Activated CD4-positive, alpha-beta memory T cell treated with anti-CD3 and anti-CD28 coated beads, Interleukin-2, amount 10 ng/mL, durations not matched to agents 7 days and 5 days (primary cell): ENCODE data around the gene ZNF75A. TPM values are rescaled to one million over a fixed set of nuclear protein-coding genes. Genes with fewer than 3 reads are reported as not detected.

Experiments
- CTCF ChIA-PET: fragments of 350-600 bp; sonication (Branson Sonifier 250); formaldehyde crosslinking; loops from one replicate; lab custom pipeline; 2021; ENCODE audit warnings: antibody characterized with exemption, inconsistent platforms; lab: Charles Lee
- POLR2A ChIA-PET: fragments of 350-600 bp; sonication (Branson Sonifier 250); formaldehyde crosslinking; loops from one replicate; lab custom pipeline; 2021; ENCODE audit warnings: antibody characterized with exemption; lab: Charles Lee
- DNase-seq: peaks from one replicate; pipeline ENCODE4 v3.0.0-alpha.2; 2020
- H3K27ac Mint-ChIP-seq: one replicate; pipeline ENCODE4 v1.8.0; 2021; ENCODE audit warnings: mild to moderate bottlenecking, mixed read lengths
- H3K27me3 Mint-ChIP-seq: one replicate; pipeline ENCODE4 v1.8.0; 2021; ENCODE audit warnings: mixed read lengths
- H3K36me3 Mint-ChIP-seq: one replicate; pipeline ENCODE4 v1.8.0; 2021; ENCODE audit warnings: low read depth, mixed read lengths
- H3K4me1 Mint-ChIP-seq: one replicate; pipeline ENCODE4 v1.8.0; 2021; ENCODE audit warnings: mixed read lengths
- H3K4me3 Mint-ChIP-seq: one replicate; pipeline ENCODE4 v1.8.0; 2021; ENCODE audit warnings: mild to moderate bottlenecking, mixed read lengths
- H3K9me3 Mint-ChIP-seq: one replicate; pipeline ENCODE4 v1.8.0; 2021; ENCODE audit warnings: mixed read lengths
- total RNA-seq, 2 experiments: library from RNA; stranded (reverse); gene quantifications; one replicate each; pipeline ENCODE4 v1.2.3, GENCODE V29; 2021

ZNF75A gene
- total RNA-seq, 2 experiments from 2014 or later = 34.2 to 36.7 TPM

GRCh38 chr16:3274490-3274889 is 30.8 kb upstream of the ZNF75A start:
- no peak overlapping the region for H3K4me3 Mint-ChIP-seq
- H3K36me3 Mint-ChIP-seq = peaks cover 6% of the 10 kb centered on the region
- H3K4me1 Mint-ChIP-seq = no peaks in the 10 kb centered on the region
- POLR2A ChIA-PET = interaction anchor here (2.1 kb wide), 1 partner anchor 8 kb away, joined by 5 read pairs; the partner anchor contains the start of gene ZNF263
- CTCF ChIA-PET = no interaction called here
- H3K27me3 Mint-ChIP-seq = peaks cover 22% of the 10 kb centered on the region
- DNase-seq = no peak
- H3K27ac Mint-ChIP-seq = no peak overlapping the region
- H3K9me3 Mint-ChIP-seq = peaks cover 25% of the 10 kb centered on the region

DNA sequence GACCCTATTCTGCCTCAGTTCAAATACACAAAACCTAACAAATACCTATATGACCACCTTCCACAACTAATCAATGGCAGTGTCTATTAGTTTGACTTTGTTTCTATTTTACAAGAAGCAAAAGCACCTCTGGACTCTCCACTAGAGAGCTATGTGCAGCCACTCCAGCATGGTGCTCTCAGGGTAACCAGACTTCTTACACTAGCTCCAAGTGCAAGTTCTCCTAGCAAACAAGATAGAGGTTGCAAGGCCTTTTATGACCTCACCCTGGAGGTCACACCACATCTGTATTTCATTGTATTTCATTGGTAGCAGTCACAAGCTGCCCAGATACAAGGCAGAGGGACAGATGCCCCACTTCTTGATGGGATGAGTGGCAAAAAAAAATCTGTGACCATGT is 30.4 kb upstream of the ZNF75A start:
- H3K4me1 Mint-ChIP-seq = no peaks in the 10 kb centered on the region
- ChIA-PET CTCF (interaction anchor here (0.5 kb wide), 1 partner anchor 250 kb away, joined by 3 read pairs; no protein-coding TSS in a partner anchor), POLR2A (no interaction called here)
- H3K36me3 Mint-ChIP-seq = peaks cover 5% of the 10 kb centered on the region
- no peak overlapping the region for H3K27ac Mint-ChIP-seq
- no peak overlapping the region for H3K4me3 Mint-ChIP-seq
- peaks cover 22% of the 10 kb centered on the region for H3K27me3 Mint-ChIP-seq
- peaks cover 24% of the 10 kb centered on the region for H3K9me3 Mint-ChIP-seq
- no peak for DNase-seq

DNA sequence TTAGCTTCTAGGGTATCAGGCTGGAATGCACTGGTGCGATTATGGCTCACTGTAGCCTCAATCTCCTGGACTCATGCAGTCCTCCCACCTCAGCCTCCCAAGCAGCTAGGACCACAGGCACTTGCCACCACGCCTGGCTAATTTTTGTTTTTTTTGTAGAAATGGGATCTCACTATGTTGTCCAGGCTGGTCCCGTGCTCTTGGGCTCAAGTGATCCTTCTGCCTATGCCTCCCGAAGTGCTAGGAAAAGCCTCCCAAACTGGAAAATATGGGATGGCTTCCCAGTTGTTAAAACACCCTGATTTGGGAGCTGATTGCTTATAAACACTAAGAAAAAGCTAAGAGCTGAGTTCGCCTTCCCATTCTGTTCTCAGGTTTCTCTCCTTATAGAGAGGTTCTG is 28.6 kb upstream of the ZNF75A start:
- POLR2A ChIA-PET = interaction anchor here (0.9 to 1.2 kb wide), 2 partner anchors 29 to 41 kb away, joined by 3 read pairs; partner anchors contain the start of genes TIGD7 and ZNF75A
- CTCF ChIA-PET = interaction anchor here (0.7 to 1.7 kb wide), 3 partner anchors 9 to 224 kb away, joined by 3 to 4 read pairs (median 3); no protein-coding TSS in a partner anchor
- H3K4me3 Mint-ChIP-seq = no peak overlapping the region

DNA sequence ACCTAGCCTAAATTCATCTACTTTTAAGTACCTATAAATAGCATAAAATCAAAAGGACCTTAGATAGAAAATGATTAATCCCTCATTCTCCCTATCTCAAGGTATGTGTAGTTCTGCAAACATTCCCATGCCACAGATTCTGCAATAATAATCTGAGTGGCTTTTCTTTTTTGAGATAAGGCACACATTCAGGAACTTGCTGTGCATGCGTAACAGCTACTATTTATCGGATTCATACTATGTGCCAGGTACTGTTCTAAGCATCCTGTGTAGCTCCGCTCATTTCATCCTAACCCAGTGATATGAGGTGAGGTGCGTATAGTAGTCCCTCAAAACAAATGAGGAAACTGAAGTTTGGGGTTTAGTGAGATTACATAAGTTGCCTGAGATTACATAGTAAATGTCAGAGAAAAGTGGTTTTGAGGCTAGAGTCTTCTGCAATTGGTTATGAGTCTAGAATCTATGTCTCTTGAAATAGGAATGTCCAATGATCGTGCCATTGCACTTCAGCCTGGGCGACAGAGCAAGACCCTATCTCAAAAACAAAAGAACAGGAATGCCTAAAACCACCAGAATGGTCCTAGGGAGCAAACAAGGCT is 24.0 kb upstream of the ZNF75A start:
- POLR2A ChIA-PET = interaction anchor here (0.9 to 4.7 kb wide), 3 partner anchors 11 to 24 kb away, joined by 3 to 67 read pairs (median 8); partner anchors contain the start of genes TIGD7 and ZNF75A
- H3K4me1 Mint-ChIP-seq = peaks cover 29% of the 10 kb centered on the region
- peaks cover 17% of the 10 kb centered on the region for H3K9me3 Mint-ChIP-seq
- H3K27me3 Mint-ChIP-seq = peaks cover 12% of the 10 kb centered on the region
- no peak overlapping the region for H3K27ac Mint-ChIP-seq
- peak overlapping the region; percentile 36 for H3K4me3 Mint-ChIP-seq
- CTCF ChIA-PET = no interaction called here
- peaks cover 26% of the 10 kb centered on the region for H3K36me3 Mint-ChIP-seq
- no peak for DNase-seq

More for the DNA sequence above, 28.6 kb upstream of the ZNF75A start:
- no peak for DNase-seq
- peaks cover 22% of the 10 kb centered on the region for H3K27me3 Mint-ChIP-seq
- H3K36me3 Mint-ChIP-seq = peaks cover 4% of the 10 kb centered on the region
- H3K27ac Mint-ChIP-seq = no peak overlapping the region
- H3K4me1 Mint-ChIP-seq = no peaks in the 10 kb centered on the region
- H3K9me3 Mint-ChIP-seq = peaks cover 23% of the 10 kb centered on the region

DNA sequence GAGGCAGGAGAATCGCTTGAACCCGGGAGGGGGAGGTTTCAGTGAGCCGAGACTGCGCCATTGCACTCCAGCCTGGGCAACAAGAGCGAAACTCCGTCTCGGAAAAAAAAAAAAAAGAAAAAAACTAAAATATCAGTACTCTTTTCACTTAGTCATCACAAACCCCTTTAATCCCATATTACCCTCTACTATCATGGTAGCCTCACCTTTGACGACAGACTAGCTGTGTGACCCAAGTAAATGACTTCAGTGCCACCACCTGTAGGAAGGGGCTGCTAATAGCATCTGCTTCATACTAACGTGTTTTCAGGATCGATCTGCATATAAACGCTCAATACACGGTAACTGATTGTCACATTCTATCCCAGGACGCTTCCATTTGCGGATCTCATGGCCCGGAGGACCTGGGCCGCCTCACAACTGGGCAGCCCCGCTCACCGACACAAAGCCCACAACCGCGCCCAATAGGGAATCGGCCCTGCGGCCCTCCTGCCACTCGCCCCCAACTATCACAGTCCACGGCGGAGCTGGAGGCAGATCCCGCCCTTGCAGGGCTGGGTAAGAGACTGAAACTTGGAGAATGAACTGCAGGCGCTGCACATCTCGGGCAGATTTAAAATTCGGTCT is 23.1 kb upstream of the ZNF75A start:
- ChIA-PET CTCF (interaction anchor here (0.7 to 2.7 kb wide), 8 partner anchors 14 to 365 kb away, joined by 3 to 11 read pairs (median 3); partner anchors contain the start of genes TIGD7, ZNF174, ZNF75A and ZSCAN32), POLR2A (interaction anchor here (0.8 to 4.7 kb wide), 24 partner anchors 9 to 330 kb away, joined by 3 to 67 read pairs (median 6); partner anchors contain the start of genes CLUAP1, NAA60, SLX4 and TIGD7)
- peak overlapping the region; percentile 90 for H3K4me3 Mint-ChIP-seq
- peaks cover 32% of the 10 kb centered on the region for H3K4me1 Mint-ChIP-seq
- peaks cover 19% of the 10 kb centered on the region for H3K9me3 Mint-ChIP-seq
- DNase-seq = no peak
- H3K36me3 Mint-ChIP-seq = peaks cover 35% of the 10 kb centered on the region
- peaks cover 5% of the 10 kb centered on the region for H3K27me3 Mint-ChIP-seq
- H3K27ac Mint-ChIP-seq = peak overlapping the region; percentile 99

- POLR2A ChIA-PET = interaction anchor here (0.7 to 4.7 kb wide), 35 partner anchors 9 to 329 kb away, joined by 3 to 67 read pairs (median 5); partner anchors contain the start of genes CLUAP1, NAA60, SLX4 and TIGD7
- peak within 1 kb of the TSS; percentile 90 for H3K4me3 Mint-ChIP-seq
- peaks cover 32% of the 10 kb centered on the region for H3K4me1 Mint-ChIP-seq
Observed at GRCh38 chr16:3282730-3283542, 22.4 kb upstream of the ZNF75A start, which contains the start of gene ZNF263. Gene ZNF263, plus strand, starts transcription at chr16:3283491. Its CDS starts 328 bp downstream, at chr16:3283819.

DNA sequence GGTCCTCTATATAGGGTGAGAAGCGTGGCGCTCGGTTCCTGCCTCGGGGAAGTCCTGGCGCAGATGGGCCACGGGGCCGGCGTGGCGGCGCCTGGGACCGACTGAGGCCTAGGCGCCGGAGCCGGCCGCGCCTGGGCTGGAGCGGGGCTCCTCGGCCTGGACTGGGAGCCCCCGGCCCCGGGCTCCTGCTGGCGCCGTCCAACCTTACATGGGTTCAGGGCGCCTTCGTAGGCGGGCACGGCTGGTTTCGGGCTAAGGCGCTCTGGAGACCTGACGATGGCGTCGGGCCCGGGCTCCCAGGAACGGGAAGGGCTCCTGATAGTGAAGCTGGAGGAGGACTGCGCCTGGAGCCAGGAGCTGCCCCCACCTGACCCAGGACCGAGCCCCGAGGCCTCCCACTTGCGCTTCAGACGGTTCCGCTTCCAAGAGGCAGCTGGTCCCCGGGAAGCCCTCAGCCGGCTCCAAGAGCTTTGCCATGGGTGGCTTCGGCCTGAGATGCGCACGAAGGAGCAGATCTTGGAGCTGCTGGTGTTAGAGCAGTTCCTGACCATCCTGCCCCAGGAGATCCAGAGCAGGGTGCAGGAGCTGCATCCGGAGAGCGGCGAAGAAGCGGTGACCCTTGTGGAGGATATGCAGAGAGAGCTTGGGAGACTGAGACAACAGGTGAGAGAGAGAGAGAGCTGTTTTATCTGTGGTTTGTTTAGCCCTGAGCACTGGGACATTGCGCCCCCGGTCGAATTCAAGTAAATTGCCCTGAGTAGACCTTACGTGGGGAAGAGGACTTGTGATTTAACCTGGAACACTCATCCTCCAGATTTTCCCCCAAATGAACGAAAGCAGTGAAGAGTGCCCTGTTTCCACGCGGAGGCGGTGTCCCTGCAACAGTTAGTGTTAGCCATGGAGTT is 21.5 kb upstream of the ZNF75A start:
- Mint-ChIP-seq H3K9me3 (peaks cover 27% of the 10 kb centered on the region), H3K27ac (peak overlapping the region; percentile 99), H3K36me3 (peaks cover 50% of the 10 kb centered on the region), H3K27me3 (no peaks in the 10 kb centered on the region), H3K4me3 (peak overlapping the region; percentile 90), H3K4me1 (peaks cover 32% of the 10 kb centered on the region)
- POLR2A ChIA-PET = interaction anchor here (0.7 to 4.7 kb wide), 30 partner anchors 8 to 325 kb away, joined by 3 to 67 read pairs (median 5); partner anchors contain the start of genes CLUAP1, NAA60, TIGD7 and ZNF174
- CTCF ChIA-PET = interaction anchor here (1.1 to 2.7 kb wide), 6 partner anchors 16 to 160 kb away, joined by 3 to 11 read pairs (median 4); partner anchors contain the start of genes NAA60, ZNF174, ZNF597 and ZSCAN32
- peak; percentile 22 for DNase-seq

More at GRCh38 chr16:3282730-3283542, 22.4 kb upstream of the ZNF75A start, which contains the start of gene ZNF263:
- H3K9me3 Mint-ChIP-seq = peaks cover 23% of the 10 kb centered on the region
- CTCF ChIA-PET = interaction anchor here (0.7 to 2.7 kb wide), 9 partner anchors 15 to 366 kb away, joined by 3 to 11 read pairs (median 4); partner anchors contain the start of genes NAA60, TIGD7, ZNF174 and ZNF597
- peak; percentile 94 for DNase-seq
- peak within 1 kb of the TSS; percentile 99 for H3K27ac Mint-ChIP-seq
- peaks cover 42% of the 10 kb centered on the region for H3K36me3 Mint-ChIP-seq
- peaks cover 2% of the 10 kb centered on the region for H3K27me3 Mint-ChIP-seq

DNA sequence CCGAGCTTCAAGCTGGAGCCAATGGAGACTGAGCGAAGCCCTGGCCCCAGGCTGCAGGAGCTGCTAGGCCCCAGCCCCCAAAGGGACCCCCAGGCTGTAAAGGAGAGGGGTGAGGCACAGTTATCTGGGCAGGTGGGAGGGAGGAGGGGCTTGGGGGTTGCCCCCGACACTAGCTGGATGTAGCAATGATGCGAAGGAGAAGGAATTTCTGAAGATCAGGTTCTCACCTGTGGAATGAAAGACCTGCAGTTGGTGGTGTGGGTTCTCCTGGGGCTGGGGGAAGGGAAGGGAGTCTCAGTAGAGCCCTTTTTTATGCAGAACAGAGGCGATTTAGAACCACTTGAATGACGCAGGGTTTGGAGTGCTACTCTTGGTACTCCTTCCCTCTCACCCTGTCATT is 20.2 kb upstream of the ZNF75A start:
- Mint-ChIP-seq H3K36me3 (peaks cover 64% of the 10 kb centered on the region), H3K27me3 (no peaks in the 10 kb centered on the region), H3K4me3 (peak overlapping the region; percentile 27), H3K9me3 (peaks cover 36% of the 10 kb centered on the region), H3K27ac (no peak overlapping the region), H3K4me1 (peaks cover 32% of the 10 kb centered on the region)
- no peak for DNase-seq
- CTCF ChIA-PET = interaction anchor here (1.1 to 2.7 kb wide), 2 partner anchors 69 to 116 kb away, joined by 3 to 8 read pairs; partner anchors contain the start of genes ZNF174 and ZSCAN32
- POLR2A ChIA-PET = interaction anchor here (1.7 to 4.7 kb wide), 6 partner anchors 20 to 216 kb away, joined by 4 to 67 read pairs (median 32); partner anchors contain the start of genes CLUAP1, TIGD7, ZNF174 and ZNF200

GRCh38 chr16:3289998-3290673 is 15.2 kb upstream of the ZNF75A start:
- peaks cover 72% of the 10 kb centered on the region for H3K9me3 Mint-ChIP-seq
- DNase-seq = no peak
- CTCF ChIA-PET = no interaction called here
- no peak overlapping the region for H3K4me3 Mint-ChIP-seq
- no peak overlapping the region for H3K27ac Mint-ChIP-seq
- H3K4me1 Mint-ChIP-seq = peaks cover 12% of the 10 kb centered on the region
- POLR2A ChIA-PET = interaction anchor here (0.7 to 1.1 kb wide), 2 partner anchors 16 to 120 kb away, joined by 3 to 4 read pairs; partner anchors contain the start of genes TIGD7 and ZNF75A
- peaks cover 92% of the 10 kb centered on the region for H3K36me3 Mint-ChIP-seq
- no peaks in the 10 kb centered on the region for H3K27me3 Mint-ChIP-seq

GRCh38 chr16:3292604-3293003 is 12.7 kb upstream of the ZNF75A start:
- H3K27ac Mint-ChIP-seq = no peak overlapping the region
- ChIA-PET CTCF (no interaction called here), POLR2A (interaction anchor here (0.6 to 1.6 kb wide), 4 partner anchors 8 to 13 kb away, joined by 3 to 6 read pairs (median 3); partner anchors contain the start of genes TIGD7 and ZNF75A)
- peaks cover 68% of the 10 kb centered on the region for H3K9me3 Mint-ChIP-seq
- DNase-seq = no peak
- no peaks in the 10 kb centered on the region for H3K27me3 Mint-ChIP-seq
- H3K4me3 Mint-ChIP-seq = no peak overlapping the region
- peaks cover 82% of the 10 kb centered on the region for H3K36me3 Mint-ChIP-seq
- H3K4me1 Mint-ChIP-seq = no peaks in the 10 kb centered on the region
